GM19025 (cell line): Measurements from ENCODE around the gene TMEM253.

Experiments
- ATAC-seq: cut with Tn5 transposase; IDR thresholded peaks from one replicate; pipeline ENCODE4 v1.9.1; 2021; ENCODE audit warnings: mild to moderate bottlenecking, low read depth, moderate library complexity; ENCODE audit not compliant: unreplicated experiment

Gene TMEM253

GRCh38 chr14:21070610-21071224, 30.1 kb upstream of the TMEM253 start:
- peak; percentile 10 for ATAC-seq

- ATAC-seq, result peak; percentile 76
Measured at GRCh38 chr14:21071225-21072030, 29.4 kb upstream of the TMEM253 start.

- ATAC-seq, result no peak
Measured at GRCh38 chr14:21072031-21072473, 28.8 kb upstream of the TMEM253 start.

DNA sequence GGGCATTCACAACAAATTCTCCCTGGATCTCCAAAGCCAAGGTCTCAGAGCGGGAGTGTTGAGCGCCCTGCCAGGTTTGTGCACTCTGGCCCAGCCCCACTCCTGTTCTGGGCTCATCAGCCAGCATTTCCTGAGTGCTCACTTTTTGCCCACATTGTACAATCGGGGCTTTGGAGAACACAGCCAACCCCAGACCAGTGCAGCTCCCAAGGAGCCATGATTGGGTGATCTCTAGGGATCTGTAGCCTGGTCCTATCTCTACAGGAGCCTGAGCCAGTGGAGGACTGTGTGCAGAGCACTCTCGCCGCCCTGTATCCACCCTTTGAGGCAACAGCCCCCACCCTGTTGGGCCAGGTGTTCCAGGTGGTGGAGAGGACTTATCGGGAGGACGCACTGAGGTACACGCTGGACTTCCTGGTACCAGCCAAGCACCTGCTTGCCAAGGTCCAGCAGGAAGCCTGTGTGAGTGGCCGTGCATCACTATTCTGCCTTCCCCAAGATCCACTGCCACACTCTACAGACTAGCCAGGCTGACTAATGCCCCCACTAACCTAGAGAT, 28.0 kb upstream of the TMEM253 start:
- no peak for ATAC-seq

- no peak for ATAC-seq
Measured at GRCh38 chr14:21073921-21074320, 26.9 kb upstream of the TMEM253 start.

DNA sequence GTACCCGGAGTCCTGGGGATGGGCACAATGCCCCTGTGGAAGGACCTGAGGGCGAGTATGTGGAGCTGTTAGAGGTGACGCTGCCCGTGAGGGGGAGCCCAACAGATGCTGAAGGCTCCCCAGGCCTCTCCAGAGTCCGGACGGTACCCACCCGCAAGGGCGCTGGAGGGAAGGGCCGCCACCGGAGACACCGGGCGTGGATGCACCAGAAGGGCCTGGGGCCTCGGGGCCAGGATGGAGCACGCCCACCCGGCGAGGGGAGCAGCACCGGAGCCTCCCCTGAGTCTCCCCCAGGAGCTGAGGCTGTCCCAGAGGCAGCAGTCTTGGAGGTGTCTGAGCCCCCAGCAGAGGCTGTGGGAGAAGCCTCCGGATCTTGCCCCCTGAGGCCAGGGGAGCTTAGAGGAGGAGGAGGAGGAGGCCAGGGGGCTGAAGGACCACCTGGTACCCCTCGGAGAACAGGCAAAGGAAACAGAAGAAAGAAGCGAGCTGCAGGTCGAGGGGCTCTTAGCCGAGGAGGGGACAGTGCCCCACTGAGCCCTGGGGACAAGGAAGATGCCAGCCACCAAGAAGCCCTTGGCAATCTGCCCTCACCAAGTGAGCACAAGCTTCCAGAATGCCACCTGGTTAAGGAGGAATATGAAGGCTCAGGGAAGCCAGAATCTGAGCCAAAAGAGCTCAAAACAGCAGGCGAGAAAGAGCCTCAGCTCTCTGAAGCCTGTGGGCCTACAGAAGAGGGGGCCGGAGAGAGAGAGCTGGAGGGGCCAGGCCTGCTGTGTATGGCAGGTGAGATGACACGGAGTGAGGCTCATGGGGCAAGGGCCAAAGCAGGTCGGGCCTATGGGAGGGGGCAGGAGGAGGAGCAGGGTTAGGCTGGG, 26.2 kb upstream of the TMEM253 start:
- ATAC-seq, result no peak

DNA sequence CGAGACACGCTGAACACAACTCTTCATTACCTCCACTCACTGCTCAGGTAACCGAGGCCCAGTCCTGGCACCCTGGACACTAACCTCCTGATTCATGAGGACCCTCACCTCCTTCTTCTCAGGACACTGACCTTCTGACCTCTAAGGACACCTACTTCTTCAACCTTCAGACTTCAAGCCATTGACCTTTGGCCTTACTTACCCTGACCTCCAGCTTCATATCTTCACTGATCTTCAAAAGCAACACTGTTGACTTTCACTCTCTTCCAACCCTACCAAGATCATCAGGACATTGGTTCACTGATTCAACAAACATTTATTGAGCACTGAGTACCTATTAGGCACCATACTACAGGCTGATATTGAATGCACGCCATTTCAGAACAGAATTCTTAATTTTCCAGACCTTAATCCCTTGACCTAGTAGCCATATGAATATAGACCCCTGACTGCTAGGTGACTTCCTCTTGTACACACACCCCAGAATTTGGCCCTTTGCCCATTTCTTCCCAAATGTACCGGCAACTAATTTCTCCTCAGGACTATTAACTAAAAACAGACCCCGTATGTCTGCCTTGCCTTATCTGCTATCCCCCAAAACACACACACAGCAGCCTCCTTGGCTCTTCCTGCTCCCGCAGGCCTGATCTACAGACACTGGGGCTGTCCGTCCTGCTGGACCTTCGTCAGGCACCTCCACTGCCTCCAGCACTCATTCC, 25.0 kb upstream of the TMEM253 start:
- ATAC-seq, result no peak

- ATAC-seq, result no peak
Measured at GRCh38 chr14:21077672-21078071, 23.2 kb upstream of the TMEM253 start.

GRCh38 chr14:21078287-21078686, 22.6 kb upstream of the TMEM253 start:
- no peak for ATAC-seq

- ATAC-seq, result no peak
Measured at GRCh38 chr14:21078726-21079125, 22.1 kb upstream of the TMEM253 start.

- ATAC-seq, result no peak
Measured at GRCh38 chr14:21081521-21082142, 19.2 kb upstream of the TMEM253 start.

- ATAC-seq, result no peak
Measured at GRCh38 chr14:21083565-21084325, 17.1 kb upstream of the TMEM253 start.

GRCh38 chr14:21084396-21084795, 16.5 kb upstream of the TMEM253 start:
- ATAC-seq, result no peak

DNA sequence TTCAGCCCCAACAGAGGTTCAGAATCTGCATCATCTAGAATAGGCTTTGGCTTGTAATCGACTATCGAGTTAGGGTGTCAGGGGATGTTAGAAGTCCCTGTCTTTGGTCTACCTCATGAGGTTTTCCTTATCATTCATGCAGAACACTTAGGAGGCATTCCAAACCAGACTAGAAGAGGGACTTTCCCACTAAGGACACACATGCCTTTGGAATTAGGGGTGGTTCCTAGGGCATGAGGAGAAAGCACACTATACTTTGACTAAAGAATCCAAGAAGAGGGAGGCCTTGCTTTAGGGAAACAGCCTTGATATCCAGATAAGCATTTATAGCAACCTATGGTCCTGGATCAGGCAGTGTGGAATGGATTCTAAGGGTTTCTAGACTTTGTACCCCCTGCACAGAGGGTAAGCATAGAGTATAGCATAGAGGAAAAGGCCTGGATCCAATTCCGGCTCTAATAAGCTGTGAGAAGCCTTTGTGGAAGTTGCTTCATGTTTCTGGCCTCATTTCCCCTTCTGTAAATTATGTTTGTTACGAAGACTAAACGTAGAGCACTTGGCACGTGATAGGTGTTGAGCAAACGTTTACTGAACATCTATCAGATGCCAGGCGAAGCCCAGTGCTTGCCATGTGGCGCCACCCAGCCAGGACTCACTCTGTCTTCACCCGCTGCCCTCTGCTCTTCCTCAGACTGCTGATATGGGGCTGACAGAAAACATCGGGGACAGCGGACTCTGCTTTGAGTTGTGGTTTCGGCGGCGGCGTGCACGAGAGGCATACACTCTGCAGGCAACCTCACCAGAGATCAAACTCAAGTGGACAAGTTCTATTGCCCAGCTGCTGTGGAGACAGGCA, 15.6 kb upstream of the TMEM253 start:
- ATAC-seq, result no peak

GRCh38 chr14:21086908-21087293, 14.0 kb upstream of the TMEM253 start:
- ATAC-seq, result no peak

GRCh38 chr14:21087294-21088091, 13.4 kb upstream of the TMEM253 start:
- ATAC-seq, result no peak

GRCh38 chr14:21088687-21089086, 12.2 kb upstream of the TMEM253 start:
- ATAC-seq, result no peak
